Fibroblast of the aortic adventitia (primary cell): ENCODE data around the gene CFAP61. TPM values are rescaled to one million over a fixed set of nuclear protein-coding genes. Genes with fewer than 3 reads are reported as not detected.

Experiments used
- DNase-seq: peaks from one replicate; pipeline ENCODE4 v3.0.0-alpha.2; 2010; ENCODE audit warnings: low read depth
- H3K4me3 ChIP-seq: 2 replicates; pipeline ENCODE4 v1.5.1; 2011; ENCODE audit warnings: low read depth, mild to moderate bottlenecking, control low read depth, low read length, moderate library complexity
- CTCF ChIP-seq: IDR thresholded peaks from 2 replicates; pipeline ENCODE4 v1.5.1; 2011; ENCODE audit warnings: mild to moderate bottlenecking, low read length, control low read depth, inconsistent platforms; ENCODE audit not compliant: insufficient read depth
- total RNA-seq: library from RNA; depleted of rRNA; stranded (reverse); fragments of >200 nt; gene quantifications from 2 replicates; pipeline ENCODE4 v1.2.3, GENCODE V29; 2012; ENCODE audit warnings: low replicate concordance

Gene CFAP61
- total RNA-seq, 1 donor = 0.18 TPM

- H3K4me3 ChIP-seq = no peak overlapping the region
- TF ChIP-seq CTCF = no peak
- no peak for DNase-seq
These were observed 265.5 kb downstream of the CFAP61 start for GRCh38 chr20:20317621-20318364.

- DNase-seq = peak; percentile 2
- H3K4me3 ChIP-seq = no peak overlapping the region
- no peak for TF ChIP-seq CTCF
These were observed 266.2 kb downstream of the CFAP61 start for GRCh38 chr20:20318365-20319161.

DNA sequence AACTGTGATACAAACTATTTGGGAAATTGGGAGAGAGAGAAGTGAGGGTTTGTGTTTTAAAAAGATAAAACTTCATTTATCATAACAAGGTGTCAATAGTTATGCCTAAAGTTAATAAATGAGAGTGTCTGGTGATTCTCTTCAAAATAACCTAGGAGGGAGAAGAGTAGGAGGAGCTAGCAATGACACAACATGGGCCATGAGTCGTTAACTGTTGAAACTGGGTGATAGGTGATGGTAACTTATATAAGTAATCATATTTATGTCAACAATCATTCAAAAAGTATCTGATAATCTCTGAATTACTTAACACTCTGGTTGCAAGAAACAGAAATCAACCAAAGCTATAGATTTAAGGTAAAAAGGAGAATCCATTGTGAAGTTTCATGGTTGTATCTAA is 268.8 kb downstream of the CFAP61 start:
- no peak for TF ChIP-seq CTCF
- H3K4me3 ChIP-seq = no peak overlapping the region
- DNase-seq = no peak

DNA sequence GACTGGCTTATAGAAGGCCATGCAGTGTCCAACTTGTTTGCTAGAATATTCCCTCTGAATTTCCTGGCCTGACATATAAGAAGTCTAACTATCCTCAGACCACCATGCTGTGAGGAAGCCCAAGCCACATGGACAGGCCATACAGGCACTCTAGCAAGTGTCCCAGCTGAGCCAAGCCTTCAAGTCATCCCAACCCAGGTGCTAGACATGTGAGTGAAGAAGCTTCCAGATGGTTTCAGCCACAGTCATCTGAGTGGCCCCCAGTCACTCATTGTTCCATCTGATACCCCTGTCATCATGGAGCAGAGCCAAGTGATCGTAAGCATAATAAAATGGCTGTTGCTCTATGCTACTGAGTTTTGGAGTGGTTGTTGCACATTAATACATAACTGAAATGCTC is 269.6 kb downstream of the CFAP61 start:
- no peak for DNase-seq
- no peak overlapping the region for H3K4me3 ChIP-seq
- TF ChIP-seq CTCF = no peak

DNA sequence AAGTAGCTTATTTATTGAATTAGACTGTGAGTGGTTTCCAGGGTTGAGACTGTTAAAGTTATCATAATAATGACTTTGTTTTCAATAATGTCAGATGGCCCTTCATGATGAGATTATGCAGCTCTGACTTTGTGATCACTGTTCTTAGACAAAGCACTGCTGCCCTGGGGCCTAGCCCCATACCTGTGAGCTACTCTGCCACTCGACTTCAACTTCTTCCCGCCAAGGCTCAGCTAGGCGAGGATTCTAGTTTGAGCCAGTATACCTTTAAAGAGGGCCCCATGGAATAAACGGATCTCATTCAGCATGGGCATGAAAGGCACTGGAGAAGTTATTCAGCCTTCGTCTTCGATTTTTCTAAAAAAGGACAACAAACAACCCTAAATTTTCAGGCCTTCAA is 270.6 kb downstream of the CFAP61 start:
- DNase-seq = no peak
- TF ChIP-seq CTCF = no peak
- no peak overlapping the region for H3K4me3 ChIP-seq

- TF ChIP-seq CTCF = no peak
- no peak overlapping the region for H3K4me3 ChIP-seq
- no peak for DNase-seq
These were observed 275.4 kb downstream of the CFAP61 start for GRCh38 chr20:20327746-20328145.
